Caco-2 (cell line): ENCODE data around the gene SPP2. TPM values are rescaled to one million over a fixed set of nuclear protein-coding genes. Genes with fewer than 3 reads are reported as not detected.

Experiments used
- BruUV-seq: library from RNA; stranded (reverse); fragments of 400-500 nt; replicated peaks from 2 replicates; lab custom pipeline; 2021; lab: Mats Ljungman, UMichigan
- CTCF ChIA-PET: fragments of 300-600 bp; sonication (Branson Sonifier 250); formaldehyde crosslinking; loops from one replicate; lab custom pipeline; 2022; ENCODE audit warnings: antibody characterized with exemption; lab: Charles Lee
- POLR2A ChIA-PET: fragments of 300-600 bp; sonication (Branson Sonifier 250); formaldehyde crosslinking; loops from one replicate; lab custom pipeline; 2022; ENCODE audit warnings: antibody characterized with exemption; lab: Charles Lee
- DNase-seq, 2 experiments: peaks; one replicate each; pipeline versions ENCODE4 v3.0.0 to v3.0.0-alpha.2; 2020 to 2022
- H3K27me3 ChIP-seq: replicated peaks from 2 replicates; pipeline ENCODE4 v1.6.0; 2011; ENCODE audit warnings: low read length; ENCODE audit not compliant: control insufficient read depth, insufficient read depth
- H3K36me3 ChIP-seq: 2 replicates; pipeline ENCODE4 v1.5.1; 2011; ENCODE audit warnings: low read length; ENCODE audit not compliant: control insufficient read depth, insufficient read depth
- H3K4me1 ChIP-seq: fragments of 250-450 bp; sonication (Bioruptor Pico); 2 replicates; pipeline ENCODE4 v1.5.1; 2020; ENCODE audit warnings: mild to moderate bottlenecking
- H3K4me3 ChIP-seq: 2 replicates; pipeline ENCODE4 v1.5.1; 2011; ENCODE audit warnings: low read depth, mild to moderate bottlenecking, control low read depth, low read length
- H3K9me3 ChIP-seq: fragments of 250-450 bp; sonication (Bioruptor Pico); 2 replicates; pipeline ENCODE4 v1.5.1; 2020; ENCODE audit warnings: mild to moderate bottlenecking, moderate library complexity
- H3K27ac Mint-ChIP-seq: one replicate; pipeline ENCODE4 v1.8.0; 2022; ENCODE audit warnings: mixed read lengths; ENCODE audit not compliant: unreplicated experiment
- H3K27me3 Mint-ChIP-seq: one replicate; pipeline ENCODE4 v1.8.0; 2022; ENCODE audit warnings: mixed read lengths; ENCODE audit not compliant: insufficient read depth, unreplicated experiment
- H3K36me3 Mint-ChIP-seq: one replicate; pipeline ENCODE4 v1.8.0; 2022; ENCODE audit warnings: mild to moderate bottlenecking, mixed read lengths; ENCODE audit not compliant: insufficient read depth, unreplicated experiment
- H3K4me1 Mint-ChIP-seq: one replicate; pipeline ENCODE4 v1.8.0; 2022; ENCODE audit warnings: low read depth, mixed read lengths; ENCODE audit not compliant: unreplicated experiment
- H3K4me3 Mint-ChIP-seq: one replicate; pipeline ENCODE4 v1.8.0; 2022; ENCODE audit warnings: mild to moderate bottlenecking, moderate library complexity, mixed read lengths; ENCODE audit not compliant: unreplicated experiment
- H3K9me3 Mint-ChIP-seq: one replicate; pipeline ENCODE4 v1.8.0; 2022; ENCODE audit warnings: mixed read lengths; ENCODE audit not compliant: unreplicated experiment
- intact Hi-C: fragments of 100-400 bp; cut with micrococcal nuclease; formaldehyde crosslinking; loops from one replicate; pipeline ENCODE4 v1.10.0; 2022; ENCODE audit not compliant: unreplicated experiment
- total RNA-seq: library from RNA; stranded (reverse); gene quantifications from 2 replicates; pipeline ENCODE4 v1.2.3, GENCODE V29; 2022
- TF ChIP-seq, protein P1 (sequence below), 2 experiments: fragments of 200-600 bp in 1 of 2; IDR thresholded peaks; 1 replicate in 1 of 2; 2 replicates in 1 of 2; pipeline versions ENCODE4 v1.5.1 to v1.8.0; 2011 to 2022; ENCODE audit warnings: antibody characterized with exemption in 1 of 2, control low read depth in 1 of 2, inconsistent platforms in 1 of 2, low read depth in 1 of 2, low read length in 1 of 2, mild to moderate bottlenecking in 1 of 2, moderate library complexity in 1 of 2; ENCODE audit not compliant: insufficient read depth in 1 of 2, severe bottlenecking in 1 of 2, unreplicated experiment in 1 of 2

SPP2 gene
- total RNA-seq, 1 experiment from 2014 or later = not detected

DNA sequence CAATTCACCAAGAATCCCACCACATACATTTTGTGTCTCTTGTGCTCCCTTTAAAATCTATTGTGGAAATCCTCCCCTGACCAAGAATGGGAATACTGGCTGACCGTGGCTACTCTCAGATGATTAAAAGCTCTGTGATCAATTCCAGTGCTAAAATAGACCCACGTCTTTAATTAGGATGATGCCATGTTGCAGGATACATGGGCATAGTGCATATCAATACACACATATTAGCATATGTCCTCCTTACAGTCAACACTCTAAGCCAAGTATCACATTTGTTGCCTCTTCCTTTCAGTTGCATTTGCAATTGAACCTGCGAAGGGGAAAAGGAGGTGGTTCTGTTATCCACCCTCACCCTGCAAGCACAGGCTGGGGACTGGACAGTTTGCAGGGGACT is 41.8 kb downstream of the SPP2 start:
- POLR2A ChIA-PET = no interaction called here
- no peak overlapping the region for H3K4me3 ChIP-seq
- CTCF ChIA-PET = interaction anchor here (0.6 kb wide), 1 partner anchor 9 kb away, joined by 3 read pairs; no protein-coding TSS in a partner anchor

DNA sequence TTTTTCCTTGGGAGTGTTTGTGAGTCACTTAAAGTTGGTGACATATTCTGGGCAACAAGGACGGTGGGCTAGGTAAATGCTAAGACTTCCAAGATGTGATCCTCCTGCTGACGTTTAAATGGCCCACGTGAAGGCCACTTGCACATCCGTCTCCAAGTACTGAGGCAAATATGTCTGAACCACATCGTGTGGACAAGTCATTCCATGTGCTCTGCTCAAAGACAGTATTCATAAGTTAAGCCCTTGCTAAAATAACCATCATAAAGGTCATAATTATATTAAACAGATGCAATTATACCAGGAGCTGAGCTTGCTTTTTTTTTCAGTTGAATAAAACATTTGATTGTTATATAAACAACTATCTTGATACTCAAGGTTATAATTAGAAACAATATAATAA is 44.8 kb downstream of the SPP2 start:
- POLR2A ChIA-PET = no interaction called here
- Histone ChIP-seq H3K4me1 (no peaks in the 10 kb centered on the region), H3K4me3 (no peak overlapping the region), H3K36me3 (no peaks in the 10 kb centered on the region), H3K9me3 (no peaks in the 10 kb centered on the region), H3K27me3 (no peaks in the 10 kb centered on the region)
- H3K27ac Mint-ChIP-seq = no peak overlapping the region
- TF ChIP-seq, protein P1, sequence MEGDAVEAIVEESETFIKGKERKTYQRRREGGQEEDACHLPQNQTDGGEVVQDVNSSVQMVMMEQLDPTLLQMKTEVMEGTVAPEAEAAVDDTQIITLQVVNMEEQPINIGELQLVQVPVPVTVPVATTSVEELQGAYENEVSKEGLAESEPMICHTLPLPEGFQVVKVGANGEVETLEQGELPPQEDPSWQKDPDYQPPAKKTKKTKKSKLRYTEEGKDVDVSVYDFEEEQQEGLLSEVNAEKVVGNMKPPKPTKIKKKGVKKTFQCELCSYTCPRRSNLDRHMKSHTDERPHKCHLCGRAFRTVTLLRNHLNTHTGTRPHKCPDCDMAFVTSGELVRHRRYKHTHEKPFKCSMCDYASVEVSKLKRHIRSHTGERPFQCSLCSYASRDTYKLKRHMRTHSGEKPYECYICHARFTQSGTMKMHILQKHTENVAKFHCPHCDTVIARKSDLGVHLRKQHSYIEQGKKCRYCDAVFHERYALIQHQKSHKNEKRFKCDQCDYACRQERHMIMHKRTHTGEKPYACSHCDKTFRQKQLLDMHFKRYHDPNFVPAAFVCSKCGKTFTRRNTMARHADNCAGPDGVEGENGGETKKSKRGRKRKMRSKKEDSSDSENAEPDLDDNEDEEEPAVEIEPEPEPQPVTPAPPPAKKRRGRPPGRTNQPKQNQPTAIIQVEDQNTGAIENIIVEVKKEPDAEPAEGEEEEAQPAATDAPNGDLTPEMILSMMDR (IDR thresholded peaks at IDR 0.05; ENCODE audit: insufficient read depth in 1 of 2, low read depth in 1 of 2, low read length in 1 of 2, severe bottlenecking in 1 of 2, unreplicated experiment in 1 of 2) = no peak
- no peak for DNase-seq
- intact Hi-C loops = no loop called here
- H3K4me1 Mint-ChIP-seq = no peaks in the 10 kb centered on the region
- CTCF ChIA-PET = no interaction called here
- no peaks in the 10 kb centered on the region for H3K9me3 Mint-ChIP-seq
- no TSS peak for BruUV-seq
- H3K4me3 Mint-ChIP-seq = no peak overlapping the region
- no peaks in the 10 kb centered on the region for H3K27me3 Mint-ChIP-seq
- H3K36me3 Mint-ChIP-seq = peaks cover 5% of the 10 kb centered on the region

More for the DNA sequence above, 41.8 kb downstream of the SPP2 start:
- Mint-ChIP-seq H3K36me3 (peaks cover 5% of the 10 kb centered on the region), H3K9me3 (no peaks in the 10 kb centered on the region), H3K4me1 (no peaks in the 10 kb centered on the region), H3K27ac (no peak overlapping the region), H3K4me3 (no peak overlapping the region), H3K27me3 (peaks cover 9% of the 10 kb centered on the region)
- no peaks in the 10 kb centered on the region for H3K27me3 ChIP-seq
- no peak for DNase-seq
- intact Hi-C loops = no loop called here
- H3K4me1 ChIP-seq = no peaks in the 10 kb centered on the region
- TF ChIP-seq, protein P1 (IDR thresholded peaks at IDR 0.05; ENCODE audit: insufficient read depth in 1 of 2, low read depth in 1 of 2, low read length in 1 of 2, severe bottlenecking in 1 of 2, unreplicated experiment in 1 of 2) = no peak
- no peaks in the 10 kb centered on the region for H3K36me3 ChIP-seq
- H3K9me3 ChIP-seq = no peaks in the 10 kb centered on the region
- BruUV-seq = no TSS peak

DNA sequence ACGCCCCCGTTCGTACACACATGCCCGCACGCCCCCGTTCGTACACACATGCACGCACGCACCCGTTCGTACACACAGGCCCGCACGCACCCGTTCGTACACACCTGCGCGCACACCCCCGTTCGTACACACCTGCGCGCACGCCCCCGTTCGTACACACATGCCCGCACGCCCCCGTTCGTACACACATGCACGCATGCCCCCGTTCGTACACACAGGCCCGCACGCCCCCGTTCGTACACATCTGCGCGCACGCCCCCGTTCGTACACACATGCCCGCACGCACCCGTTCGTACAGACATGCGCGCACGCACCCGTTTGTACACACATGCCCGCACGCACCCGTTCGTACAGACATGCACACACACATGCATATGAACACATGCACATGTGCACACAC is 45.7 kb downstream of the SPP2 start:
- BruUV-seq = no TSS peak
- Mint-ChIP-seq H3K4me1 (no peaks in the 10 kb centered on the region), H3K4me3 (no peak overlapping the region), H3K9me3 (no peaks in the 10 kb centered on the region), H3K27ac (no peak overlapping the region), H3K27me3 (peaks cover 2% of the 10 kb centered on the region), H3K36me3 (peaks cover 5% of the 10 kb centered on the region)
- no peaks in the 10 kb centered on the region for H3K27me3 ChIP-seq
- ChIA-PET CTCF (no interaction called here), POLR2A (no interaction called here)
- no peaks in the 10 kb centered on the region for H3K36me3 ChIP-seq
- H3K4me1 ChIP-seq = no peaks in the 10 kb centered on the region
- H3K4me3 ChIP-seq = no peak overlapping the region
- no peak for DNase-seq
- TF ChIP-seq, protein P1 (IDR thresholded peaks at IDR 0.05; ENCODE audit: insufficient read depth in 1 of 2, low read depth in 1 of 2, low read length in 1 of 2, severe bottlenecking in 1 of 2, unreplicated experiment in 1 of 2) = no peak
- H3K9me3 ChIP-seq = no peaks in the 10 kb centered on the region
- intact Hi-C loops = no loop called here
